ENCODE data around the gene SLC44A3.

SLC44A3 gene

DNA sequence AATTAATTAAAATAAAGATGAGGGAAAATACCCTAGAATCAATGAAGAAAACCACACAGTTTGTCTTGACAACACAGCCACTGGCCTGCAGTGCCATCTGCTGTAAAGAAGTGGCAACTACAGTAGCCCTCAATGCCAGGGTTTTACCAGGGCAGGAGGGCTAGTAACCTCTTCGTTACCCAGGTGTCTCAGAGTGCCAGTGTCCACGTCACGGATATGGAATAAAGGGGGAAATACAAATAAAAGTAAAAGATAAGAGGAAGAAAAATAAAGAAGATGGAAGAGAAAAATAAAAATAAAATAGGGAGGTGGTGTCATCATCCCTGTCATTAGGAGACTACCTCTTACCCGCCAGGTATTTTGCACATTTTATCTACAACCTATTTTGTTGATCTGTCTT is 14.2 kb upstream of the SLC44A3 start:
- no peak overlapping the region for H3K4me3 ChIP-seq (ENCODE audit: low read depth, low read length)
- TF ChIP-seq, protein P1, sequence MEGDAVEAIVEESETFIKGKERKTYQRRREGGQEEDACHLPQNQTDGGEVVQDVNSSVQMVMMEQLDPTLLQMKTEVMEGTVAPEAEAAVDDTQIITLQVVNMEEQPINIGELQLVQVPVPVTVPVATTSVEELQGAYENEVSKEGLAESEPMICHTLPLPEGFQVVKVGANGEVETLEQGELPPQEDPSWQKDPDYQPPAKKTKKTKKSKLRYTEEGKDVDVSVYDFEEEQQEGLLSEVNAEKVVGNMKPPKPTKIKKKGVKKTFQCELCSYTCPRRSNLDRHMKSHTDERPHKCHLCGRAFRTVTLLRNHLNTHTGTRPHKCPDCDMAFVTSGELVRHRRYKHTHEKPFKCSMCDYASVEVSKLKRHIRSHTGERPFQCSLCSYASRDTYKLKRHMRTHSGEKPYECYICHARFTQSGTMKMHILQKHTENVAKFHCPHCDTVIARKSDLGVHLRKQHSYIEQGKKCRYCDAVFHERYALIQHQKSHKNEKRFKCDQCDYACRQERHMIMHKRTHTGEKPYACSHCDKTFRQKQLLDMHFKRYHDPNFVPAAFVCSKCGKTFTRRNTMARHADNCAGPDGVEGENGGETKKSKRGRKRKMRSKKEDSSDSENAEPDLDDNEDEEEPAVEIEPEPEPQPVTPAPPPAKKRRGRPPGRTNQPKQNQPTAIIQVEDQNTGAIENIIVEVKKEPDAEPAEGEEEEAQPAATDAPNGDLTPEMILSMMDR (IDR thresholded peaks at IDR 0.05; ENCODE audit: control insufficient read depth, extremely low read depth, insufficient read depth): peak; percentile 87
- no peak for DNase-seq (ENCODE audit: low read depth)

GRCh38 chr1:94806441-94806871 is 13.7 kb upstream of the SLC44A3 start:
- H3K4me3 ChIP-seq (ENCODE audit: low read depth, low read length): no peak overlapping the region
- TF ChIP-seq, protein P1 (IDR thresholded peaks at IDR 0.05; ENCODE audit: control insufficient read depth, extremely low read depth, insufficient read depth): no peak
- no peak for DNase-seq (ENCODE audit: low read depth)

DNA sequence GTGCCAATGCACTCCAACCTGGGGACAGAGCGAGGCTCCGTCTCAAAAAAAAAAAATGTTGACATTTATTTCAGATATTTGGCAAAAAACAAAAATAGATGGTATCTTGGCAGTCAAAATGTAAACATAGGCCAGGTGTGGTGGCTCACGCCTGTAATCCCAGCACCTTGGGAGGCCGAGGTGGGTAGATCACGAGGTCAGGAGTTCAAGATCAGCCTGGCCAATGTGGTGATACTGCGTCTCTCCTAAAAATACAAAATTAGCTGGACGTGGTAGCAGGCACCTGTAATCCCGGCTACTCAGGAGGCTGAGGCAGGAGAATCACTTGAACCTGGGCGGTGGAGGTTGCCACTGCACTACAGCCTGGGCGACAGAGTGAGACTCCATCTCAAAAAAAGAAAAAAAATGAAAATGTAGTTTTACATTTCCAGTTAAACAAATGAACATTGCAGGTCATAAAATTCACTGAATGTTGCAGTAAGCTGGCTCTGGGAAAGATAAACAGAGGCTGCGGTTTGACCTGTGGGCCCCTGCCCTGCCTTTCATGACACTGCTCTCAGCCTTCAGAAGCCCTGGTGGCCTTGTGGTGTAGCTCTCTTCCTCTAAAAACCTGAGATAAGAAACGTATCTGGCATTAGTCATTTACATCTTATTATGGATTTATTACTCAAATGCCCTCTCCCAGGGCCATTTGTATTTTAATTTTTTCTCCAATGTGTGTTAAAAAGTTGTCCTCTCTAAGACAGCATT is 12.2 kb upstream of the SLC44A3 start:
- no peak overlapping the region for H3K4me3 ChIP-seq (ENCODE audit: low read depth, low read length)
- no peak for DNase-seq (ENCODE audit: low read depth)
- TF ChIP-seq, protein P1 (IDR thresholded peaks at IDR 0.05; ENCODE audit: control insufficient read depth, extremely low read depth, insufficient read depth): no peak

- TF ChIP-seq, protein P1 (IDR thresholded peaks at IDR 0.05; ENCODE audit: control insufficient read depth, extremely low read depth, insufficient read depth): no peak
- no peak for DNase-seq (ENCODE audit: low read depth)
- no peak overlapping the region for H3K4me3 ChIP-seq (ENCODE audit: low read depth, low read length)
Observed at GRCh38 chr1:94808669-94809068, 11.5 kb upstream of the SLC44A3 start.

GRCh38 chr1:94812985-94813384 is 7.2 kb upstream of the SLC44A3 start:
- TF ChIP-seq, protein P1 (IDR thresholded peaks at IDR 0.05; ENCODE audit: control insufficient read depth, extremely low read depth, insufficient read depth): no peak
- no peak for DNase-seq (ENCODE audit: low read depth)

DNA sequence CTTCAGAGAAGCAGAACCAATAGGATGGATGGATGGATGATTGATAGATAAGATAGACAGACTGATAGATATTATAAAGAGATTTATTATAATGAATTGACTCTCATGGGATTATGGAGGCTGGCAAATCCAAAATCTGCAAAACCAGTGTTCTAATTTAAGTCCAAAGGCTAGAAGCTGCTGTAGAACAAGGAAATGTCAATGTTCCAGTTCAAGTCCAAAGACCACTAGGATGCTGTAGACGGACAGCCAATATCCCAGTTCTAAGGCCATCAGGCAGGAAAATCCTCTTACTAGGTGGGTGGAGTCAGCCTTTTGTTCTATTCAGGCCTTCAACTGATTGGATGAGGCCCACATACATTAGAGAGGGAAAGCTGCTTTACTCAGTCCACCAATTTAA is 4.1 kb upstream of the SLC44A3 start:
- TF ChIP-seq, protein P1 (IDR thresholded peaks at IDR 0.05; ENCODE audit: control insufficient read depth, extremely low read depth, insufficient read depth): no peak
- no peak for DNase-seq (ENCODE audit: low read depth)
- H3K4me3 ChIP-seq (ENCODE audit: low read depth, low read length): no peak overlapping the region

More at GRCh38 chr1:94812985-94813384, 7.2 kb upstream of the SLC44A3 start:
- no peak overlapping the region for H3K4me3 ChIP-seq (ENCODE audit: low read depth, low read length)

GRCh38 chr1:94817712-94818111 is 2.4 kb upstream of the SLC44A3 start:
- TF ChIP-seq, protein P1 (IDR thresholded peaks at IDR 0.05; ENCODE audit: control insufficient read depth, extremely low read depth, insufficient read depth): no peak
- no peak for DNase-seq (ENCODE audit: low read depth)
- no peak overlapping the region for H3K4me3 ChIP-seq (ENCODE audit: low read depth, low read length)

Measured in LNCaP clone FGC (cell line).